ENCODE measurements around the gene ERC2. TPM values are rescaled to one million over a fixed set of nuclear protein-coding genes. Genes with fewer than 3 reads are reported as not detected.

Gene ERC2
- total and polyA plus RNA-seq, 2 of the 13 experiments (the other 11 are each of a cell fraction or from before 2014, with no cell fraction given), result 0.16 to 0.22 TPM

DNA sequence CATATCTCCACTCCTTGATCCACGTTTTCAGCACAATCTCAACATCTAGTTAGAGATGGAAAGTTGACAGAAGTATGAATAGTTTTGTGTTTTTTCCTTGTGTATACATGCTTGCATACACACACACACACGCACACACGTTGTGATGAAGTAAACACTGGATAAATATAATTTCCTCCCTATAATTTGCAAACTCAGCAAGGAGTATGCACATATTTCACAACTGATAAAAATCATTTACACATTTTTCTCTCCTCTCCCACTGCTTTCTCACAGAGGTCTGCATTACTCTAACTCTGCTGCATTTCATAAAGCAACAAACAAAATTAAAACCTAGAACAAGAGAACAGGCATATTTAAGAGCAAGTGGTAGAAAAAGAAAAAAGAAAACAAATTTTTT is 320.9 kb downstream of the ERC2 start:
- H3K36me3 ChIP-seq (replicated peaks in 1 of 2; ENCODE audit: control insufficient read depth in 1 of 2, insufficient read depth in 2 of 2, low read length in 2 of 2), result no peaks in the 10 kb centered on the region
- H3K79me2 ChIP-seq (ENCODE audit: insufficient read depth, low read length), result no peaks in the 10 kb centered on the region
- in situ Hi-C loops (cut with HindIII; ENCODE audit: extremely low pct_ligation_motif_present, low pct_unique_long_range_greater_than_20kb) (no loop called here), intact Hi-C loops (cut with micrococcal nuclease; ENCODE audit: unreplicated experiment) (no loop called here)
- CTCF ChIA-PET (ENCODE audit: low intra/inter-chr PET ratio, low total read pairs), result no interaction called here
- H3K27ac ChIP-seq (ENCODE audit: extremely low read length, insufficient read depth, low read length), result no peak overlapping the region
- H3K9me3 ChIP-seq (ENCODE audit: low read length), result no peaks in the 10 kb centered on the region
- H3K27me3 ChIP-seq (ENCODE audit: control insufficient read depth in 1 of 2, insufficient read depth in 2 of 2, low read length in 2 of 2), result no peaks in the 10 kb centered on the region; a peak in 1 of 5 replicates
- no peak overlapping the region for H3K9ac ChIP-seq (ENCODE audit: insufficient read depth, low read depth, low read length)
- no TSS peak for BruUV-seq (replicated peaks)
- H2AFZ ChIP-seq (ENCODE audit: low read length), result no peak overlapping the region
- TF ChIP-seq U2AF2 (IDR thresholded peaks at IDR 0.05; ENCODE audit: low read depth, low read length) (no peak), MAFF (IDR thresholded peaks at IDR 0.05; ENCODE audit: low read depth, low read length) (peak; percentile 27; the same call in 1 of the 2 replicates), MAFK (conservative IDR thresholded peaks at IDR 0.05 in 1 of 2, IDR thresholded peaks at IDR 0.05 in 1 of 2; ENCODE audit: low read length in 2 of 2) (peak; percentile 11 to 56; a peak in 3 of 4 replicates), KMT2B (CRISPR knock-in tag; IDR thresholded peaks at IDR 0.05) (no peak)
- no peaks in the 10 kb centered on the region for H4K20me1 ChIP-seq (ENCODE audit: insufficient read depth, low read length)
- FAIRE-seq (no peak), ATAC-seq (no peak), DNase-seq (ENCODE audit: low spot score) (no peak)
- WGBS (ENCODE audit: low lambda C conversion rate), result 0% methylated on average over 3 of the region's 3 CpGs
- no peaks in the 10 kb centered on the region for H3K4me1 ChIP-seq (ENCODE audit: insufficient read depth, low read length)
- no peak overlapping the region for H3K4me3 ChIP-seq (replicated peaks in 1 of 3; ENCODE audit: insufficient read depth in 1 of 3, low read depth in 2 of 3, low read length in 3 of 3)
- no peak overlapping the region for H3K4me2 ChIP-seq (ENCODE audit: low read depth, low read length)
- POLR2A ChIA-PET, result no interaction called here

DNA sequence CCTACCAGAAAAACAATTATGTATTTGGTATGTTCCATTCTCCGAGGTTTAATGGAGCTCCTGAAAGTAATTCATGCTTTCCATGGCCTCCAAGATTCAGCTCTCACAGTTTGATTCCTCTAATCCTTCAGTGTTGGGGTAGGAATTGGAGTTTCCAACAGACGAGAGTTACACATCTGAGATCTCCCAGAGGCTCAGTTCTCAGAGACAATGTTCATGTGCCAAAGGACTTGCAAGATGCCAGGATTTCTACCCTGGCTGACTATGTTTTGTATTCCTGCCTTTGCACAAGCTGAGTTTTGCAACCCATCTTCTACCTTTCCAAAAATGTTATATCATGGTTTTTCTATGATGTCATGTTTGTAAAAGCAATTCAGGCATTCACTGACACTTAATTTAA is 322.9 kb downstream of the ERC2 start:
- WGBS (ENCODE audit: low lambda C conversion rate), result 0% methylated on average over 2 of the region's 2 CpGs
- H4K20me1 ChIP-seq (ENCODE audit: insufficient read depth, low read length), result no peaks in the 10 kb centered on the region
- no peak overlapping the region for H3K9ac ChIP-seq (ENCODE audit: insufficient read depth, low read depth, low read length)
- intact Hi-C loops (cut with micrococcal nuclease; ENCODE audit: unreplicated experiment), result no loop called here
- ATAC-seq, result no peak
- no peak for FAIRE-seq
- H3K79me2 ChIP-seq (ENCODE audit: insufficient read depth, low read length), result no peaks in the 10 kb centered on the region
- H3K4me3 ChIP-seq (replicated peaks in 1 of 3; ENCODE audit: insufficient read depth in 1 of 3, low read depth in 2 of 3, low read length in 3 of 3), result no peak overlapping the region
- ChIA-PET CTCF (ENCODE audit: low intra/inter-chr PET ratio, low total read pairs) (no interaction called here), POLR2A (no interaction called here)
- in situ Hi-C loops (cut with HindIII; ENCODE audit: extremely low pct_ligation_motif_present, low pct_unique_long_range_greater_than_20kb), result no loop called here
- H3K4me1 ChIP-seq (ENCODE audit: insufficient read depth, low read length), result no peaks in the 10 kb centered on the region
- H3K4me2 ChIP-seq (ENCODE audit: low read depth, low read length), result no peak overlapping the region
- DNase-seq (ENCODE audit: low spot score), result no peak
- H3K27me3 ChIP-seq (ENCODE audit: control insufficient read depth in 1 of 2, insufficient read depth in 2 of 2, low read length in 2 of 2), result no peaks in the 10 kb centered on the region; a peak in 1 of 5 replicates
- H3K9me3 ChIP-seq (ENCODE audit: low read length), result no peaks in the 10 kb centered on the region
- no peak overlapping the region for H3K27ac ChIP-seq (ENCODE audit: extremely low read length, insufficient read depth, low read length)
- no TSS peak for BruUV-seq (replicated peaks)
- H2AFZ ChIP-seq (ENCODE audit: low read length), result no peak overlapping the region
- H3K36me3 ChIP-seq (replicated peaks in 1 of 2; ENCODE audit: control insufficient read depth in 1 of 2, insufficient read depth in 2 of 2, low read length in 2 of 2), result no peaks in the 10 kb centered on the region
- TF ChIP-seq ATF7 (IDR thresholded peaks at IDR 0.05), result peak; percentile 31; the same call in 1 of the 2 replicates
- TF ChIP-seq ATF7 (CRISPR knock-in tag; IDR thresholded peaks at IDR 0.05), result no peak
- no peak for TF ChIP-seq GMEB1 (CRISPR knock-in tag; IDR thresholded peaks at IDR 0.05; ENCODE audit: borderline replicate concordance)
